ENCODE results near the gene SPDYE11.
"Not testable (repeated sequence)": the region's sequence is repeated elsewhere in the genome, so short reads cannot be mapped to it uniquely, and the experiment has no call there.

SPDYE11 gene

GRCh38 chr7:73057811-73058210 is at the start of gene SPDYE11:
TSS of gene SPDYE11 (minus strand) at chr7:73057911. CDS start at chr7:73056111, 1,800 bp downstream.
- not testable (repeated sequence) for DNase-seq

GRCh38 chr7:73085938-73086337 is 28.2 kb upstream of the SPDYE11 start, which contains the start of gene SPDYE9:
TSS of gene SPDYE9 (minus strand) at chr7:73086038. CDS start at chr7:73084238, 1,800 bp downstream.
- DNase-seq = not testable (repeated sequence)

GRCh38 chr7:73029666-73030065 is 28.0 kb downstream of the SPDYE11 start, which contains the start of gene SPDYE8:
TSS of gene SPDYE8 (minus strand) at chr7:73029766. CDS start at chr7:73027966, 1,800 bp downstream.
- not testable (repeated sequence) for DNase-seq

GRCh38 chr7:73006491-73006890 is 51.2 kb downstream of the SPDYE11 start:
- not testable (repeated sequence) for DNase-seq

GRCh38 chr7:73005693-73006447 is 51.8 kb downstream of the SPDYE11 start:
- not testable (repeated sequence) for DNase-seq

GRCh38 chr7:73005356-73005692 is 52.4 kb downstream of the SPDYE11 start:
- not testable (repeated sequence) for DNase-seq

GRCh38 chr7:72997887-72998468 is 59.7 kb downstream of the SPDYE11 start:
- DNase-seq = not testable (repeated sequence)

Data from SHP77 (cell line).